Astrocyte (in vitro differentiated cells and primary cell): Measurements from ENCODE around the gene SETD7.

Source experiments
- CTCF ChIP-seq: IDR thresholded peaks from 2 replicates; pipeline ENCODE4 v1.5.1; 2011; ENCODE audit warnings: low read depth, mild to moderate bottlenecking, inconsistent platforms, low read length, moderate library complexity; ENCODE audit not compliant: insufficient read depth
- EZH2 ChIP-seq: IDR thresholded peaks from 2 replicates; pipeline ENCODE4 v1.6.1; 2012; ENCODE audit warnings: mild to moderate bottlenecking, low read length, inconsistent platforms; ENCODE audit not compliant: insufficient read depth

GRCh38 chr4:139470295-139470694 is 85.7 kb downstream of the SETD7 start:
- TF ChIP-seq CTCF (no peak), EZH2 (no peak)
